ACHN (cell line): ENCODE data around the gene CFAP299.
"Not testable (repeated sequence)": the region's sequence is repeated elsewhere in the genome, so short reads cannot be mapped to it uniquely, and the experiment has no call there.

Source experiments
- DNase-seq: peaks from one replicate; pipeline ENCODE4 v3.0.0-alpha.2; 2015
- in situ Hi-C: cut with HindIII; loops from 2 replicates; pipeline ENCODE4 v1.10.0; 2017; ENCODE audit warnings: low sequenced_read_pairs, low pct_ligation_motif_present, low pct_unique_long_range_greater_than_20kb

Gene CFAP299

DNA sequence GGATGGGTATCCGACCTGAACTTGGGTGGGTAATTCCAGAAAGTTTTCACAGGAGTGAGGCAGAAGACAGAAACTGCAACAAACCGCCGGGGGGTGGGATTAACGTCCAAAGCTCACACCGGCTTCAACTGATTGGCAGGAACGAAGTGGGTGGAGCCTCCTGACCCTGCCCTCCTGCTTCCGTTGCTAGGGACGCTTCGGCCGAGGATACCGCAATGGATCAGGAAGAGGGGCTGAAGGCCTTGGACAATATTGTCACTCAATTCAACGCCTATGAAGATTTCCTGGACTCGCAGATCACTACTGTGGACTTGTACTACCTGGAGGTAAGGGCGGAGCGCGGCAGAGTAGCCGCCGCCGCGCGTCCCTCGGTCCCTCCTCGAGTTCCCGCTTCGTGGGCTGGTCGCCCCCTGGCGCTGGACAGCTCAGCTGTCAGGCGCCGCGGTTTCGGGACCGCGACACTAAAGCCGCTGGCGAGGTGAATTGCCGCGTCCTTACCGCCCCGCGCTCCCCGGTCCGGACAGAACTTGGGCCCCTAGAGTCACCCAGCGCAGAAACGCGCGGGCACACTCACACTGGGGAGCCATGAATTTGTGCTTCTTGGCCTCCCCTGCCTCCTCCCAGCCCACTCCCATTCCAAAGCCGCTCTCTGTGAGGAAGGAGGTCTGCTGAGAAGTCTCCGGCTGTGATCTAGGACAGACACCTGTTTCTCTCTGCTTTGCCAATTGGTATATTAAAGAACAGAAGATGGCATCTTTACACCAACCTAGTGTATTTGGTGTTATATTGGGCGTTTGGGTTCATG is at the start of gene CFAP299:
TSS of gene CFAP299 (plus strand) at position 177 of the 805 bp plus-strand sequence.
- in situ Hi-C loops, result no loop called here
- peak; percentile 88 for DNase-seq

DNA sequence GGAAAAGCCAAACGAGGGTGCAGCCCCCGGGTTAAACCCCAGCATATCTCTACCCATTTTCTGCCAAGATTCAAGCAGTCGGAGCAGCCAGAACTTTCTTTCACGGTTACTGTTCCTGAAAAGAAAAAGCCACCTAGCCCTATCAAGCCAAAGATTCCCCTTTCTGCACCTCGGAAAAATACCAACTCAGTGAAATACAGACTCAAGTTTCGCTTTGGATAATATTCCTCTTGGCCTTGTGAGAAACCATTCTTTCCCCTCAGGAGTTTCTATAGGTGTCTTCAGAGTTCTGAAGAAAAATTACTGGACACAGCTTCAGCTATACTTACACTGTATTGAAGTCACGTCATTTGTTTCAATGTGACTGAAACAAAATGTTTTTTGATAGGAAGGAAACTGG is 49.1 kb upstream of the CFAP299 start:
- in situ Hi-C loops, result no loop called here
- DNase-seq, result no peak

DNA sequence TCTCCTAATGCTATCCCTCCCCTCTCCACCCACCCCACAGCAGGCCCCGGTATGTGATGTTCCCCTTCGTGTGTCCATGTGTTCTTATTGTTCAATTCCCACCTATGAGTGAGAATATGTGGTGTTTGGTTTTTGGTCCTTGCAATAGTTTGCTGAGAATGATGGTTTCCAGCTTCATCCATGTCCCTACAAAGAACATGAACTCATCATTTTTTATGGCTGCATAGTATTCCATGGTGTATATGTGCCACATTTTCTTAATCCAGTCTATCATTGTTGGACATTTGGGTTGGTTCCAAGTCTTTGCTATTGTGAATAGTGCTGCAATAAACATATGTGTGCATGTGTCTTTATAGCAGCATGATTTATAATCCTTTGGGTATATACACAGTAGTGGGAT is 44.9 kb upstream of the CFAP299 start:
- in situ Hi-C loops, result not testable (repeated sequence)

DNA sequence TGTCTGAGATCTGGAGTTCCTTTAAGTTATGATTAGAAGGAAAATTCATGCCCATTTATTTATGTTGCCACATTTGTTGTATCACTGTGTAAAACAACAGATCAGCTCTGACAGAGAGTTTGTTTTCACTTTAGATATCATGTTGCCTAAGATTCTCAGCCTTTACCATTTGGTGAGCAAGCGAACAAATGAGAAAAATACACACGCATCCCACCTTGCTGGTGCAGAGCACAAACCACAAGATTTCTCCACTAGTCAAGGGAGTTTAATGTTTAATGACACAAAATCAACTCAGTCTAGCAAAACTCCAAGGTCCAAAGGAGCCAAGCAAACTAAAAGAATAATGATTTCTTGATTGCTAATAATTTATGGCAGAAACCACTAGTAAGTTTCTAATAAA is 41.3 kb upstream of the CFAP299 start:
- peak; percentile 48 for DNase-seq
- in situ Hi-C loops, result no loop called here

More for the DNA sequence above, 44.9 kb upstream of the CFAP299 start:
- not testable (repeated sequence) for DNase-seq

DNA sequence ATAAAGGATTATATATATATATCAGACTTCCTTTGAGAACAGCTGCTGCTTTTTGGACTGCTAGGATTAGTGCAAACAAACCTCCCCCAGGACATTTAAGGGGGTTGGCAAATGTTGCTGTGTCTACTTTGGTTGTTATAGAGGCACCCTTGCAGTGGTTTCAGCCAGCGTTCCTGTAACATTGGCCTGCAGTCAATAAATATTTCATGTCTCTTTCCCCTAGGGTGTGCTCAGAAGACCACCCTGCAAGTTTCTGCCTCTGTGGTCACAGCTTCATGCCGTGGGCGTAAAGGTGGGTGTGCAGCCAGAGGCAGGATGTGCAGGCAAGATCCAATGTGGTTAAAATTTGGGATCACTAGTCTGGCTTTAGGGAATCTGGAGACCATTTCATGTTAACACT is 40.2 kb upstream of the CFAP299 start:
- in situ Hi-C loops, result no loop called here
- no peak for DNase-seq

DNA sequence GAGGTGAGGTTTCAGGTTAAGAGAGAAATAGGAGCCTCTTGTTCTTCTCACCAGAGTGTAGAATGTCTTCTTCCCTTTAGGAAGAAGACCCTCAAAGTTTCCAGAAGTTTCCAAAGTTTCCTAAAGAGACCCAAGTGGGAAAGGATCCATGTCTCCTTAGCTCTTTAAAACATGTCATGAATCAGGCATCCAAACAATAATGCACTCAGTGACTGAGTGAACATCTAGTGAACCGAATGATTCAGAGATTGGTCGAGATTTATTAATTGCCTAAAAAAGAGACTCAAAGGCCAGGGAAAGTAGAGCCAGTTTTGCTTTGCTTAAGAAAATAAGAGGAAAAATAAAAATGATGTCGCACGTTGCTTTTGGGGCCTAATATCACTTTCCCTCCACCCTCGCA is 39.7 kb upstream of the CFAP299 start:
- no peak for DNase-seq

DNA sequence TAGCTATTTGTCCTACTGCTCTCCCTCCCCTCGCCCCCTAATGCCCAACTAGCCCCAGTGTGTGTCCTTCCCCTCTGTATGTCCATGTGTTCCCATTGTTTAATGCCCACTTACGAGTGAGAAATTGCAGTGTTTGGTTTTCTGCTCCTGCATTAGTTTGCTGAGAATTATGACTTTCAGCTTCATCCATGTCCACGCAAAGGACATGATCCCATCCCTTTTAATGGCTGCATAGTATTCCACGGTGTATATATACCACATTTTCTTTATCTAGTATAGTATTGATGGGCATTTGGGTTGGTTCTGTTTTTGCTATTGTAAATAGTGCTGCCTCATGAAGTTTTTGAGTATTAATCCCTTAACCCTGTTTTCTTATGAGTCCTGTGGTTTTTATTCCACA is 33.6 kb upstream of the CFAP299 start:
- in situ Hi-C loops, result no loop called here
- no peak for DNase-seq

More for the DNA sequence above, 39.7 kb upstream of the CFAP299 start:
- in situ Hi-C loops, result no loop called here

DNA sequence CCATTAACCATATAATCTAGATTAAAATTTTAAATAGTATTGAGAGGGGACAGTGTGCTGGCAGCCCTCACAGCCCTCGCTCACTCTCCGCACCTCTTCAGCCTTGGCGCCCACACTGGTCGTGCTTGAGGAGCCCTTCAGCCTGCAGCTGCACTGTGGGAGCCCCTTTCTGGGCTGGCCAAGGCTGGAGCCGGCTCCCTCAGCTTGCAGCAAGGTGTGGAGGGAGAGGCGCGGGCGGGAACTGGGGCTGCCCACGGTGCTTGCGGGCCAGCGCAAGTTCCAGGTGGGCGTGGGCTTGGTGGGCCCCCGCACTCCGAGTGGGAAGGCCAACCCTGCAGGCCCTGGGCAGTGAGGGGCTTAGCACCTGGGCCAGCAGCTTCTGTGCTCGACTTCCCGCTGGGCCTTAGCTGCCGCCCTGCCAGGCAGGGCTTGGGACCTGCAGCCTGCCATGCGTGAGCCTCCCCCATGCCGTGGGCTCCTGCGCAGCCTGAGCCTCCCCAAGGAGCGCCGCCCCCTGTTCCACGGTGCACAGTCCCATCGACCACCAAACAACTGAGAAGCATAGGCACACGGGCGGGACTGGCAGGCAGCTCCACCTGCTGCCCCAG is 32.8 kb upstream of the CFAP299 start:
- in situ Hi-C loops, result no loop called here
- no peak for DNase-seq

DNA sequence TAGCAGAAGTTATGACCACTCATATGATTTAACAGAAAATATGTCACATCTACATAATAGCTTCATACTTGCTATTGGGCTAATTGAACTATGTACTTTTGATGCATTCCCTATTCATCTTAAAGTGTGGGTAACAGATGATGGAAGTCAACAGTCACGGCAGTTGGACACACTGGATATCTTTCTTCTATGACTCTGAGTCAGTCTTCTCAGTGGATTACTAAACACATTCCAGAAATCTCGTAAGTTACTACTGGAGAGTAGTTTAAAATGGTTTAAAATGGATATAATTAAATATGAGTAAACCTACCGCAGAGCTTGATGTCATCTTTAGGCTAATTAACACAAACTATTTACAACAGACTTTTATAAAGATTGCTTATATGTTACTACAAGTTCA is 30.1 kb upstream of the CFAP299 start:
- in situ Hi-C loops, result no loop called here
- peak; percentile 34 for DNase-seq

DNA sequence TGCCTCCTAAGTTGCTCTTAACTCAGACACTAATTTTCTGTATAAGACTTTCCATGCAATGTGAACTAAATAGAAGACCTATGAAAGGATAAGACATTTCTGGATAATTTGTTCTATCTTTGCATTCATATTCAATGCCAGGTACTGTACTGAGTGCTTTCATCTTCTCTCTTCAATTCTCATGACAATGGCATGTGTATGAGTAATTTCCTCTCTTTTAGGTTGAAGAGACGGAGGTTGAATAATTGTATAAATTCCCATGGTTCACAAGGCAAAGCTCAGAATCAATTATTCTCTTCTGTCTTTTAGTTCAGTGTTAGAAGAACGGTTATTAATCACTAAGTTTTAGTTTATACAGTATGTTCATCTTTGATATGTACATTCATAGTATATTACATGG is 29.3 kb upstream of the CFAP299 start:
- DNase-seq, result peak; percentile 49
- in situ Hi-C loops, result no loop called here

DNA sequence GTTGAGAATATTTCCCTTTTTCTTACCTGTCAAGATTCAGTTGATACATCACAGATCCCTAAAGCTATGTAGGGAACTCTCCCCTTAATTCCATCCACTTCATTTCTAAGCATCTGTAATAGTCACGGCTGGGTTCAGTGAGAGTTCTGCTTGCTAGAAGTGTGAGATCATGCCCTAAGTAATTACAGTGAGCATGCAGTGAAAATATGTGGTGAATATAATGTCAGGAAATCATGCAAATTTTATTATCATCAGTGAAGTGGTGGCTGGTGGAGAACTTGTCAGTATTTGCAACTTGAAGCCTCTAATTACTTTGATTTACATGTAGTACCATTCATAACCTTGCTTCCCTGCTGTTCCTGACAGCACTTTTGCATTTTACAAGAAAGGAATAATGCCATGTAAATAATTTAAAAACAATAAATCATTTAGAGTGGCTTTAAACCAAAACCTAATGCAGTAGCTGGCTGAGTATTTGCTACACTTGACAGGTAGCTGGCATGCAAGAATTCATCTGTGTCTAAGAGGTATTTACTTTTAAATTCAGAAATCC is 28.3 kb upstream of the CFAP299 start:
- in situ Hi-C loops, result no loop called here
- DNase-seq, result peak; percentile 8

DNA sequence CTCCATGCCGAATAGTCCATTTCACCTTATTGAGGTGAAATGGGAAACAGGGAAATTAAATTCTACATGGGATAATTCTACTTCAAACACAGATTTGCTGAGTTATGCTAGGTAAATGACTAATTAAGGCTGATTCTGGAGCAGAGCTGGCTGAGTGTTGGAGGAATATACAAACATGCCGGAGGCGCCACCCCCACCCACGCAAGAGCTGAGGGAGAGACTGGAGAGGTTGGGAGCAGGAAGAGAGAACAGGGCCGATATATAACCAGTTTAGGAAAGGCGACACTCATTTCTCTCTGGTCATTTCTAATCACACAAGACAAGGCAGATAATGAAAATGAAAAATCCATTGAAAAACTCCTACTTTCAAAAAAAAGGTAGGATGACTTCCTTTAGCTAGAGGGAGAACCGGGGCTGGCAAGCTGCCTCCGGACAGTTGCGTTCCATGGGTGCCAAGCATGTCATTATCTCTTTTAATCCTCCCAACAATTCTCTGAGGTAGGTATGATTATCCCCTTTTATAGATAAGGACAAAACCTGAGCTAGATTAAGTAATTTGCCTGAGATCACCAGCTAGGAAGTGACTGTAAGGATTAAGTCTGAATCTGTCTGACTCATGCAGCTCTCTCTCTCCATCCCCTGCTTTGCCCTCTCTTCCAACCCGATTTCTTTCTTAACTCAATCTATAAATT is 27.6 kb upstream of the CFAP299 start:
- in situ Hi-C loops, result no loop called here
- peak; percentile 37 for DNase-seq

DNA sequence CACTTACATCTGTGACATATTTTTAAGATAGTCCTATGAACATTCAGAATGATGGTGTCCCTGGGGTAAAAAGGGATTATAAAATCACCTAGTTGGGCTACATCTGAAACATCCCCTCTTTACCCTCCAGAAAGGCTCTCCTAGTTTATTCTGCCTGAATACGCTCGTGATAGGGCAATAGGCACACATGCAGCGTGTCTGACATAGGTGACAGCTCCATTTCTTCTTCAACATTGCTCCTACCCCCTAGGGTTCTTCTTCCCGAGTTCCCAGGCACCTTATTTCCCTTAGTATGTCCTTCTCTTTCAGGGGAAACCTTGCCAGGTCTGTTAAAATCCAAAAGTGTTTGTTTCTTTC is 27.1 kb upstream of the CFAP299 start:
- in situ Hi-C loops, result no loop called here
- DNase-seq, result no peak

DNA sequence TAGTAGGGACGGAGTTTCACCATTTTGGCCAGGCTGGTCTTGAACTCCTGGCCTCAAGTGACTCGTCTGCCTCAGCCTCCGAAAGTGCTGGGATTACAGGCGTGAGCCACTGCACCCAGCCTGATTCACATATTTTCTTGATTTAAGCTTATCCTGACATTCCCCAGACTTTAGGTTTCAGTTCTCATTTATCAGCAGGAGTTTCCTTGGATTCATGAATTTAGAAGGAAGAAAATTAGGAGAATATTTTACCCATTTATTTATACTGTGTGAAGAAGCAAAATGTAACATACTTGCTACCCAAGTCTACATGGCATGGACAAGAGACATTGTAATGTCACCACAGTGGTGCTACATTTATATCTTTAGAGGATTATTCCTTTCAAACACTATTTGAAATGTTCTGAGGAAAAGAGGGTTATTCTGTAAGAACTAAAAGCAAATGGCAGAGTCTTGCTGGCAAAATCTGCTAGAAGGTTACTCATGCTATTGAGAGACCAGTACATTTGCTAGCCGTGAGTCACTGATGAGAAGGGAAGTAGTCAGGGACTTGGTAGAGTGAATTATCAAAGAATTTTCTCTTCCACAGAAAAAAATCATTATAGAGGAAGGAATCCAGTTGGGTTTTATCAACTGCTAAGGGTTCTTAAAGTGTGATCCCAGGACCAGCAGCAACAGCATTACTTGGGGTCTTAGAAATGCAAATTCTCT is 26.1 kb upstream of the CFAP299 start:
- peak; percentile 69 for DNase-seq
- in situ Hi-C loops, result no loop called here

DNA sequence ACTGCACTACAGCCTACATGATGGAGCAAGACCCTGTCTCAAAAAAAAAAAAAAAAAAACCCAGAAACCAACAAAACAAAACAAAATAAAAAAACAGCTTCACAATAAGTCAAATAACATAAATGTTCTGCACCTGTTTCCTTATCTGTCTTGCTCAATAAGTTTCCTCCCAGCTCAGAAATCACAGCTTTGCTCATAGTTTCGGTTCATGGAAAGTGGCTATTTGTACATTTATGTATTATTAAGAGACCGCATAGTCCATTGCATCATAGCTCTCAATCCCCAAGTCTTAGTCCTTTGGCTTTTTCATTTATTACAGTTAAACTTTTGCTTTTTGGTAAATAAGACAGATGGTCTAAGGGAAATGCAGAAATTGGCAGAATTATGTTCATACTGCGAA is 24.4 kb upstream of the CFAP299 start:
- in situ Hi-C loops, result no loop called here
- DNase-seq, result no peak

DNA sequence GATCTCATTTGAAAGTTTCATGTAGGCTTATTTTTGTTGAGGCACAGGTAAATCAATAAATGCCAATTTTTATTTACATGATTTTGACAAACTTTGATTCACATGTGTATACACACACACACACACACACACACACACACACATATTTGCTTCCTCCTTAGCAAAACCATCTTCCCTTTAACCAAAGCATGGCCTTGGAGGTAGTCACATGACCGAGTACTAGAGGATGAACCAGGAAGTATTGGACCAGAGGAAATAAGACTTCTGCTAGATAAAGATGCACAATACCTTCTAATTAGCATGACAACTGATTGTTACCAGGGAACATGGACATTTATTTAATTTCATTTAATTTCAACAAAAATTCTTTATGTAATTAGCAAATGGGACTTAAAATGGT is 23.4 kb upstream of the CFAP299 start:
- DNase-seq, result no peak
- in situ Hi-C loops, result no loop called here

DNA sequence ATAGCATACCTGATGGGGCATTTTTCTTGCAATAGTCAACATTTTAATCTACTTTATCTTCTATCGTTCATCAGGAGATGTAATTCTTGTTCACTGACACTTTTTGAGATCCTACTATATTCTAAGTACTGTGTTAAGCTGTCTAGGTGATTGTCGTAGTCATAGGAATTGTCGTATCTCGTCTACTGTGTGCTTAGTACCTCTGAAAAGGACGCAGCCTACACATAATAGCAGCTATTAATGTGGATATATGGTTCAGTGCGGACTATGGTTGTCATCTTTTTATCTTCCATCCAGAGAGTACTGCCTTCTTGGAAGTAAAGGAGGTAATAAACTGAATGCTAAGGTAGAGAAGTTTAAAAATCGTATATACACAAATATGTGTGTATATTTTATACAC is 21.9 kb upstream of the CFAP299 start:
- in situ Hi-C loops, result no loop called here

DNA sequence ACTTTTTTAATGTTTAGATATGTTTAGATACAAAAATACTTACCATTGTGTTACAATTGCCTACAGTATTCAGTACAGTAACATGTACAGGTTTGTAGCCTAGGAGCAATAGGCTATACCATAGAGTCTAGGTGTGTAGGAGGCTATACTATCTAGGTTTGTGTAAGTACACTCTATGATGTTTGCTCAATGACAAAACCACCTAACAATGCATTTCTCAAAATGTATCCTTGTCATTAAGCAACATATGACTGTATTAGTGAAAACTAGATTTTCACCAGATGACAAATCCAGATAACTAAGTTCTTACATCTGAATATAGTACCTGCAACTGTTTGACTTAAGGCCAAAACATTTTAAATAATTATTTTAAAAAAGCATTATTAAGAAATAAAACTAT is 19.7 kb upstream of the CFAP299 start:
- DNase-seq, in situ Hi-C loops: not testable (repeated sequence)

More for the DNA sequence above, 21.9 kb upstream of the CFAP299 start:
- DNase-seq, result no peak

DNA sequence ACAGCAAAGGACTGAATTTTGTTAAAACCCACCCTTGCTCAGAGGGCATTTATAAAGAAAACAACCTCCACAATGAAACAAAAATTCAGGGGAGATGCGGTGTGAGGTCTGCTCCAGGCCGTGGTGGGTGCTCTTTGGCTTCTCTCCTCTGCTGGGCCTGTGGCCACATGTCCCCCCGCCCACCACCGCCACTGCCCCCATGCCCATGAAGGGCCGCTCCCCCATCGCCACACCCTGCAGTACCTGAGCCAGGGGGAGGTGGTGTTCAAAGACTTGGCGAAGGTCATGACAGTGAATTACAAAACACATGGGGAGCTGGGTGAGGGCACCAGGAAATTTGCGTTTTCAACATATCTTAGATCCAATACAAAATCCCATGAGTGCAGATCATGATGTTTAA is 14.2 kb upstream of the CFAP299 start:
- DNase-seq, result no peak
- in situ Hi-C loops, result no loop called here
